CD4-positive, CD25-positive, alpha-beta regulatory T cell (primary cell): Measurements from ENCODE around the gene NKIRAS2. TPM values are rescaled to one million over a fixed set of nuclear protein-coding genes. Genes with fewer than 3 reads are reported as not detected.
"Not testable (repeated sequence)": the region's sequence is repeated elsewhere in the genome, so short reads cannot be mapped to it uniquely, and the experiment has no call there.

ENCODE experiments used
- ATAC-seq, 2 donors: fragments of 150-1000 bp; cut with Tn5 transposase; one replicate each; pipeline ENCODE4 v1.10.0; 2021; ENCODE audit warnings: low read depth in 2 of 2, moderate number of reproducible peaks in 2 of 2, moderate library complexity in 1 of 2
- DNase-seq, 3 donors: peaks; one replicate each; pipeline versions ENCODE4 v3.0.0 to v3.0.0-alpha.2; 2012 to 2022; ENCODE audit warnings: mixed read lengths in 1 of 3
- H3K27ac ChIP-seq: one replicate; pipeline ENCODE4 v1.7.0; 2013; ENCODE audit warnings: mild to moderate bottlenecking, low read length; ENCODE audit not compliant: insufficient read depth, poor library complexity, severe bottlenecking
- H3K27me3 ChIP-seq: one replicate; pipeline ENCODE4 v1.7.0; 2013; ENCODE audit warnings: low read length; ENCODE audit not compliant: control insufficient read depth, insufficient read depth
- H3K36me3 ChIP-seq: one replicate; pipeline ENCODE4 v1.7.0; 2013; ENCODE audit warnings: mild to moderate bottlenecking, low read length, moderate library complexity; ENCODE audit not compliant: control insufficient read depth, insufficient read depth
- H3K4me1 ChIP-seq: 2 replicates; pipeline ENCODE4 v1.7.0; 2013; ENCODE audit warnings: mild to moderate bottlenecking, low read length; ENCODE audit not compliant: insufficient read depth, control insufficient read depth, poor library complexity, severe bottlenecking
- H3K4me3 ChIP-seq: one replicate; pipeline ENCODE4 v1.7.0; 2013; ENCODE audit warnings: low read depth, mild to moderate bottlenecking, low read length, moderate library complexity
- H3K9me3 ChIP-seq, 2 experiments: 1 replicate in 1 of 2; 2 replicates in 1 of 2; pipeline ENCODE4 v1.7.0; 2013; ENCODE audit warnings: low read length in 2 of 2, mild to moderate bottlenecking in 1 of 2, moderate library complexity in 1 of 2; ENCODE audit not compliant: control insufficient read depth in 2 of 2
- H3K27ac Mint-ChIP-seq, 3 donors: one replicate each; pipeline ENCODE4 v1.8.0; 2020 to 2022; ENCODE audit warnings: mild to moderate bottlenecking in 3 of 3, mixed read lengths in 3 of 3, moderate library complexity in 2 of 3
- H3K27me3 Mint-ChIP-seq: one replicate; pipeline ENCODE4 v1.8.0; 2022; ENCODE audit warnings: mild to moderate bottlenecking, mixed read lengths
- H3K36me3 Mint-ChIP-seq: one replicate; pipeline ENCODE4 v1.8.0; 2020; ENCODE audit warnings: mixed read lengths
- H3K4me1 Mint-ChIP-seq, 4 donors: one replicate each; pipeline ENCODE4 v1.8.0; 2020 to 2022; ENCODE audit warnings: mixed read lengths in 4 of 4, mild to moderate bottlenecking in 1 of 4
- H3K4me3 Mint-ChIP-seq, 4 donors: one replicate each; pipeline ENCODE4 v1.8.0; 2020 to 2022; ENCODE audit warnings: mild to moderate bottlenecking in 4 of 4, mixed read lengths in 4 of 4, moderate library complexity in 3 of 4
- H3K9me3 Mint-ChIP-seq, 7 donors: one replicate each; pipeline ENCODE4 v1.8.0; 2020 to 2022; ENCODE audit warnings: mixed read lengths in 7 of 7, mild to moderate bottlenecking in 3 of 7, moderate library complexity in 2 of 7
- polyA plus RNA-seq, 4 donors: library from polyadenylated mRNA; unstranded; fragments of 300-500 nt; fragmentation: Illumina TruSeq; gene quantifications; one replicate each; pipeline ENCODE4 v1.2.3, GENCODE V29; 2021
- total RNA-seq: library from RNA; stranded (reverse); gene quantifications from one replicate; pipeline ENCODE4 v1.2.3, GENCODE V29; 2022

The NKIRAS2 gene
- total and polyA plus RNA-seq, 5 donors from 2014 or later, result 14.6 to 25.8 (median 22.5) TPM

DNA sequence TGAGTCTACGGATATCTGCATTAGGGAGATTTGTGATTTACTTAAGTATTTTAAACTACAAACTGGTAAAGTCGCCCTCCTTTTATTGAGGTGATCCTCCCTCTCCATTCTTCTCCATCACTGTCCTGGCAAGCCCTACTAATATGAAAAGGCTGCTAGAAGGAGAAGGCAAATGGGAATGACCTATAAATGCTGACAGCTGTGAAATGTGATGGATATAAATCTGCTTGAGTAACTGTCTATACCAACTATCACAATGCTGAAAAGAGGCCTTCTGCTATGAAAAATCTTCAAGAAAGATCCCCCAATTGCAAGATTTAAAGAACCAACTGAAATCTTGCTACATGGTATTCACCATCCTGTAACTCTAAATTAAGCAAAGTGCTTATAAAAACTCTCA lies 18.2 kb upstream of the NKIRAS2 start:
- no peak for DNase-seq
- no peaks in the 10 kb centered on the region for H3K4me1 ChIP-seq
- peaks cover 60% of the 10 kb centered on the region for H3K36me3 ChIP-seq
- H3K9me3 ChIP-seq, result no peaks in the 10 kb centered on the region
- Mint-ChIP-seq H3K27ac (no peak overlapping the region), H3K4me1 (peaks cover 3 to 26% (median 14%) of the 10 kb centered on the region in 4 donors), H3K27me3 (no peaks in the 10 kb centered on the region), H3K9me3 (no peaks in the 10 kb centered on the region), H3K4me3 (no peak overlapping the region), H3K36me3 (peaks cover 36% of the 10 kb centered on the region)
- H3K4me3 ChIP-seq, result no peak overlapping the region
- no peak for ATAC-seq
- H3K27me3 ChIP-seq, result no peaks in the 10 kb centered on the region
- H3K27ac ChIP-seq, result no peak overlapping the region

DNA sequence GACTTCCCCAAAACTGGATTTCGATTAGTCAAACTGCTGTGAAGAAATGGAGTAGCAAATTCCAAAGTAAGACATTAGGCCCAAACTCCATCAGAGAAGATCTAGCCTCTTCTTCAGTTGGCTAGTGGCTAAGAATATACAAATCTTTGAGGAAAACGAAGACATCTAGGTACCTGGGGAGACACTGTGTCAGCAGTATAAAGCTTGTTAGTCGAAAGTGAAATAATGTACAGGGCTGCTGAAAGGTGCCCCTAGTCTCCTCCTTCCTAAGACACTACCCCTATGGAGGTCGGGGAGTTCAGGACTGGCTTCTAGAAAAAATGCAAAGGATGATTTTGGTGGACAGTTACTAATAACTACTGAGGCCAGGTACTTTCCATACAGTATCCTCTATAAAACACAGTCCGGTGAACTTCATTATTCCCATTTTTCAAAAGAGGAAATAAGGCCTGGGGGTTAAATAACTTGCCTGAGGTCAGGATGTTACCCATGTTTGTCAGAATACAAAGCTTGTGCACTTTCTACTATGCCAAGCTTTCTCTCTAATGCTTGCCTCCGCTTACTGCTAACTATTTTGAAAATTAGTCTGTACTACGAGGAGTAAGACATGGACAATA lies 17.6 kb upstream of the NKIRAS2 start:
- H3K27ac Mint-ChIP-seq, result no peak overlapping the region
- Histone ChIP-seq H3K27me3 (no peaks in the 10 kb centered on the region), H3K4me1 (no peaks in the 10 kb centered on the region), H3K9me3 (no peaks in the 10 kb centered on the region), H3K27ac (no peak overlapping the region), H3K36me3 (peaks cover 55% of the 10 kb centered on the region), H3K4me3 (no peak overlapping the region)
- peaks cover 35% of the 10 kb centered on the region for H3K36me3 Mint-ChIP-seq
- H3K9me3 Mint-ChIP-seq, result no peaks in the 10 kb centered on the region
- no peak overlapping the region for H3K4me3 Mint-ChIP-seq
- peaks cover 3 to 29% (median 18%) of the 10 kb centered on the region in 4 donors for H3K4me1 Mint-ChIP-seq
- H3K27me3 Mint-ChIP-seq, result no peaks in the 10 kb centered on the region
- no peak for DNase-seq
- ATAC-seq, result no peak

DNA sequence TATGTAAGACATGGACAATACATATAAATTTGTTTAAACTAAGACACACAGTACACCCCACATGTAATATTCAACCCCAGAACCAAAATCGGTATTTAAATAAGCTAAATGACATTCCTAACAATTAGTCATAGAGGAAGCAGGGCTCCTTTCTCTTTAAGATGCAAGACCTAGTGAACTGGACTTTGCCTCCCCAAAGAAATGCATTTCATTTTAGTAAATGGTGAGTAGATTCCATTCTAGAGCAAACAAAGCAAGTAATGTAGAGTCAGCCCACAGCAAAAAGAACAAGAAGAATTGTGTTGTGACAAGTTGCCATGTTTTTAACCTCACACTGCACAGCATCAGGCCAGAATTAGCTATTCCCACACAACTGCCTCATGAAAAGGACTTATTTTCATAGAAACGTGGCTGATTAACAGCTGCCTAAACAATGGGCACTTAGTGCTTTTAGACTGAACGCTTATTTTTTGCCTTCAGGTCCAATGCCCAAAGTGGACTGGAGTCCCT lies 17.0 kb upstream of the NKIRAS2 start:
- Histone ChIP-seq H3K4me1 (no peaks in the 10 kb centered on the region), H3K9me3 (no peaks in the 10 kb centered on the region), H3K4me3 (no peak overlapping the region), H3K27ac (no peak overlapping the region), H3K36me3 (peaks cover 51% of the 10 kb centered on the region), H3K27me3 (no peaks in the 10 kb centered on the region)
- Mint-ChIP-seq H3K9me3 (no peaks in the 10 kb centered on the region), H3K4me1 (peaks cover 3 to 30% (median 19%) of the 10 kb centered on the region in 4 donors), H3K36me3 (peaks cover 30% of the 10 kb centered on the region), H3K27me3 (no peaks in the 10 kb centered on the region), H3K27ac (peak overlapping the region in 1 of 3 donors; percentile 23), H3K4me3 (no peak overlapping the region)
- DNase-seq (no peak), ATAC-seq (no peak)

DNA sequence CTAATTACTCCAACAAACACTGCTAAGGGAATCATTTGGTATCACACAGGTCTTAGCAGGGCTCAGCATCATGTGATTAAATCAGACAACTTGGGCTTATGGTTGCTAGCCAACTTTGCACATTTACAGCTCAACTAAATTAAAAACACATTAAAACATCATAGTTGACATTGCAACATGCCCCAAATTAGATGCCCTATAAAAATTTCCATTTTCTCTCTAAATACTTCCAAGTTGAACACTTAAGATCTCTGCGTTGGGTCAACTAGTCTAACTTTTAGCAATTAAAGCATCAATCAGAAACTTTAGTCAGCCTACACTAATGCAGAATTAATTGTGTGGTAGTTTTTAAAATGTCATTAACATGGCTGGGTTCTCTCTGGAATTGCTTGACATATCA lies 14.7 kb upstream of the NKIRAS2 start:
- no peak overlapping the region for H3K27ac ChIP-seq
- no peak for ATAC-seq
- Mint-ChIP-seq H3K9me3 (no peaks in the 10 kb centered on the region), H3K36me3 (peaks cover 33% of the 10 kb centered on the region), H3K27me3 (no peaks in the 10 kb centered on the region), H3K4me3 (no peak overlapping the region), H3K27ac (no peak overlapping the region), H3K4me1 (peaks cover 3 to 44% (median 30%) of the 10 kb centered on the region in 4 donors)
- H3K4me1 ChIP-seq, result peaks cover 6% of the 10 kb centered on the region
- H3K36me3 ChIP-seq, result peaks cover 42% of the 10 kb centered on the region
- no peak for DNase-seq
- H3K4me3 ChIP-seq, result no peak overlapping the region
- H3K27me3 ChIP-seq, result no peaks in the 10 kb centered on the region
- no peaks in the 10 kb centered on the region for H3K9me3 ChIP-seq

DNA sequence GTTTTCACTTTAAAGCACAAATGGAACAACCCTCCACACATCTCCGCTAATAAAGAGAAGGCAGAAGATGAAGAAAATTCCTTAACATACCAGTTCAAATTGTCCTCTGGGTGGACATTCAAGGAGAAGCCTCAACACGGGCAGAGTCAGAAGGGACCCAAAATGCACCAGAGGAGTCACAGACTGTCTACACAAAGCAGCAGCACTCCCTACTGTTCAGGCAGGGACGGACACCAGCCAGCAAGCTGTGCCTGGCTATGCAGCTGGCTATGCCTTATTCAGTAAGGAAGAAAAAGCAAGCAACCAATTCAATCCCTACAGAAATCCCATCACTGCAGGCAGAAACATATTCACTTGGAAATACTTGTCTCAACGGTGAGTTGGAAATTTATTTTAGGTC lies 10.7 kb upstream of the NKIRAS2 start:
- Mint-ChIP-seq H3K4me3 (peak overlapping the region in 1 of 4 donors; percentile 5), H3K27me3 (no peaks in the 10 kb centered on the region), H3K4me1 (peaks cover 17 to 68% (median 52%) of the 10 kb centered on the region in 4 donors), H3K9me3 (no peaks in the 10 kb centered on the region), H3K27ac (peak overlapping the region in 2 of 3 donors; percentile 57 to 66), H3K36me3 (peaks cover 15% of the 10 kb centered on the region)
- H3K4me3 ChIP-seq, result no peak overlapping the region
- H3K9me3 ChIP-seq, result no peaks in the 10 kb centered on the region
- no peak overlapping the region for H3K27ac ChIP-seq
- peaks cover 8% of the 10 kb centered on the region for H3K36me3 ChIP-seq
- DNase-seq, result no peak
- no peaks in the 10 kb centered on the region for H3K27me3 ChIP-seq
- no peak for ATAC-seq
- H3K4me1 ChIP-seq, result peaks cover 19% of the 10 kb centered on the region

GRCh38 chr17:42010266-42010680 lies 9.6 kb upstream of the NKIRAS2 start:
- H3K27me3 ChIP-seq, H3K27ac ChIP-seq, H3K9me3 ChIP-seq, ATAC-seq, DNase-seq, H3K9me3 Mint-ChIP-seq, H3K27me3 Mint-ChIP-seq, H3K4me3 ChIP-seq: not testable (repeated sequence)
- Histone ChIP-seq H3K4me1 (peaks cover 25% of the 10 kb centered on the region), H3K36me3 (peaks cover 10% of the 10 kb centered on the region)
- H3K4me3 Mint-ChIP-seq, result peak overlapping the region in 1 of 4 donors; percentile 79
- H3K36me3 Mint-ChIP-seq, result peaks cover 15% of the 10 kb centered on the region
- H3K27ac Mint-ChIP-seq, result peak overlapping the region in 1 of 3 donors; percentile 56
- H3K4me1 Mint-ChIP-seq, result peaks cover 15 to 63% (median 51%) of the 10 kb centered on the region in 4 donors

- no peaks in the 10 kb centered on the region for H3K27me3 ChIP-seq
- no peak for ATAC-seq
- H3K36me3 Mint-ChIP-seq, result peaks cover 15% of the 10 kb centered on the region
- H3K4me3 ChIP-seq, result no peak overlapping the region
- peaks cover 18 to 68% (median 53%) of the 10 kb centered on the region in 4 donors for H3K4me1 Mint-ChIP-seq
- H3K27ac ChIP-seq, result no peak overlapping the region
- H3K9me3 ChIP-seq, result no peaks in the 10 kb centered on the region
- H3K36me3 ChIP-seq, result peaks cover 10% of the 10 kb centered on the region
- H3K9me3 Mint-ChIP-seq, result no peaks in the 10 kb centered on the region
- no peak for DNase-seq
- H3K27me3 Mint-ChIP-seq, result no peaks in the 10 kb centered on the region
- H3K4me1 ChIP-seq, result peaks cover 30% of the 10 kb centered on the region
- H3K27ac Mint-ChIP-seq, result peak overlapping the region in 2 of 3 donors; percentile 32 to 56
- peak overlapping the region in 2 of 4 donors; percentile 24 to 79 for H3K4me3 Mint-ChIP-seq
These were observed 8.9 kb upstream of the NKIRAS2 start for GRCh38 chr17:42010898-42011516.
